GM12892 (cell line): ENCODE data around the gene G3BP2.

Experiments
- POLR2A ChIP-seq: IDR thresholded peaks from 2 replicates; pipeline ENCODE4 v1.6.1; 2011; ENCODE audit warnings: low read depth, low read length, control low read depth
- POLR2AphosphoS5 ChIP-seq: IDR thresholded peaks from 2 replicates; pipeline ENCODE4 v1.6.1; 2011; ENCODE audit warnings: low read depth, low read length, control low read depth

DNA sequence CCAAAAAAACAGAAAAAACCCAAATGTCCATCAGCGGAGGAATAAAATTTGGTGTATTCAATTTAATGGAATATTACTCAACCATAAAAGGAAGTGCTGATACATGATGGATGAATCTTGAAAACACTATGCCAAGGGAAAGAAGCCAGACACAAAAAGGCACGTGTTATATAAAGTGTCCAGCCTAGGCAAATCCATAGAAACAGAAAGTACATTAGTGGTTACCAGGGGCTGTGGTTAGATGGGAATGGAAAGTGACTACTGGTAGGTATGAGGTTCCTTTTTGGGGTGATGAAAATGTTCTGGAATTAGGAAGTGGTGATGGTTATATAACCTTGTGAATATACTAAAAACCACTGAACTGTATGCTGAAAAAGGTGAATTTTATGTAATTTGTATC lies 39.4 kb downstream of the G3BP2 start:
- TF ChIP-seq POLR2A (no peak), POLR2AphosphoS5 (no peak)
